GM11168 (cell line): ENCODE results near the gene G0S2.
"Not testable (repeated sequence)": the region's sequence is repeated elsewhere in the genome, so short reads cannot be mapped to it uniquely, and the experiment has no call there.

ENCODE experiments used
- in situ Hi-C: fragments of 300-500 bp; cut with MboI; formaldehyde crosslinking; loops from one replicate; pipeline ENCODE4 v1.12.0; 2022; ENCODE audit warnings: low sequenced_read_pairs; ENCODE audit not compliant: unreplicated experiment

Gene G0S2

DNA sequence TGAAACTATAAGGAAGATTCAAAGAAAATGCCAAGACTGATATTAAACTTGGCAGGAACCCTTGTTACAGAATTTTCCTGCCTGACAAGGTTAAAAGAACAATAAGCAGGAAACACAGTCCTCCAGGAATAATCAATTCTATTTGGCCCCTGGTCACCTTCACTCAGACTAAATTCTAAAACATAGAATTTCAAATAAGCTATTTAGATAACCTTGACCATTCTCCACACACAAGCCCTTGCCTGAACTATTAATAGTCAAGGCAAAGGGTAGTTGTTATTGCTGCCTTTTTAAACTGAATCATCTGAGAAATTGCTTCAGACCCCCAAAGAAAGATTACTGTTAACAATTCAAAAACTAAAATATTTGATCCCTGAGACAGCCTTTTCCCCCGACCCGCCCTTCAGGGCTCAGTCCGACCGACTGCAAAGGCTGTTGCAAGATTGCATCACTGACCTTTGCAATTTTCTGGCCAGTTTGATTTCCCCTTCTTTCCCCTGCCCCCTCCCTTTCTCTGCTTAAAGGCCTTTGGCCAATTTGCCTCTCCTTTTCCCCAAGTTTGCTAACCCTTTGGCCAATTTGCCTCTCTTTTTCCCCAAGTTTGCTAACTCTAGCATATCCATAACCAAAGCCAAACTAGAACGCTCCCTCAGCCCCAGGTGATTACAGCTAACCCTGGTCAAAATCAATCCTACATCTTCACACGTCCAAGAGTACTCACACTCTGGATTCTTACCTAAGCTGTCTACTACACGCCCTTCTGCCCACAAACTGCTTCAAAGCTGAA, 1.4 kb upstream of the G0S2 start:
- in situ Hi-C loops = no loop called here

DNA sequence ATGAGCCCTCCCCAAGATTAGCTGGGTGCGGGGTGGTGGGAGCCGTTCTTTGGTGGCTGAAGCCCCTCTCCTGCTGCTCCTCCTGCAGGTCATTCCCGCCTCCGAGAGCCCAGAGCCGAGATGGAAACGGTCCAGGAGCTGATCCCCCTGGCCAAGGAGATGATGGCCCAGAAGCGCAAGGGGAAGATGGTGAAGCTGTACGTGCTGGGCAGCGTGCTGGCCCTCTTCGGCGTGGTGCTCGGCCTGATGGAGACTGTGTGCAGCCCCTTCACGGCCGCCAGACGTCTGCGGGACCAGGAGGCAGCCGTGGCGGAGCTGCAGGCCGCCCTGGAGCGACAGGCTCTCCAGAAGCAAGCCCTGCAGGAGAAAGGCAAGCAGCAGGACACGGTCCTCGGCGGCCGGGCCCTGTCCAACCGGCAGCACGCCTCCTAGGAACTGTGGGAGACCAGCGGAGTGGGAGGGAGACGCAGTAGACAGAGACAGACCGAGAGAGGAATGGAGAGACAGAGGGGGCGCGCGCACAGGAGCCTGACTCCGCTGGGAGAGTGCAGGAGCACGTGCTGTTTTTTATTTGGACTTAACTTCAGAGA, 448 bp downstream of the G0S2 start:
- in situ Hi-C loops = no loop called here

DNA sequence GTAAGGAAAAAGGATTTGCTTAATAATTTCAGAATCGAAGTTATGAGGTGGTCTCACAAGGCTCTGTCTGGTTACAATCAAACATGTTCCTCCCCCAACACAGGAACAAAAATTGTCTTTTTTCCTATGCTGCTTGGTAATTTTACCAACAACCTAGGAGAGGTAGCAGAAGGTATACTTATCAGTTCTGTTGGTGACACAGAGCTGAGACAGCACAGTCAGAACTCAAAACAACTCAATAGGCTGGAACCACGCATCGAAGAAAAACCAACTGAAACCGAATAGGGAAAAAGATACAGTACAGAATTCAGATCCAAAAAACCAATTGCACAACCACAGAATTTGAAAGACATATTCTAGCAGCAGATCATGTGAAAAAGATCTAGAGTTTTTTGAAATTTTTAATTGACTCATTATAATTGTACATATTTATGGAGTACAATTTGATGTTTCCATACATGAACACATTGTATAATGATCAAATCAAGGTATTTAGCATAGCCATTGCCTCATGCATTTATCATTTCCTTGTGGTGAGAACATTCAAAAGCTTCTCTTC, 3.8 kb downstream of the G0S2 start:
- in situ Hi-C loops = no loop called here

DNA sequence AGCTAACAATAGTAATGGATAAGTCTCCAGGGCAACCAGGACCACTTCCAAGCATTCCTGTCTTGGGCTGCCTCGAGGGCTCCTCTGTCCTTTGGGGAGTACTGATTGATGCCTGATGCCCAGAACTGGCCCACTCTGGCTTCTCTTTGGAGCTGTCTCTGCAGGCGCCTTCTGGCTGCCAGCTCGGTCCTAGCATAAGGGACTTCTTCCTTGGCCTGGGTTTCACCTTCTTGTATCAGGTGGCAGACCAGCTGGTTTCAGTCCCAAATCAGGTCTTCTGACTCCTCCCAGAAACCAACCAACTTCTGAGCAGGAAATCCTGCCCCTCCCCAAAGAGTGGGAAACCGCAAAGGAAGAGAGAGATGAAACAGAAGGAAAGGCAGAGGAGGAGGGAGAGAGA, 10.6 kb downstream of the G0S2 start:
- in situ Hi-C loops = no loop called here

DNA sequence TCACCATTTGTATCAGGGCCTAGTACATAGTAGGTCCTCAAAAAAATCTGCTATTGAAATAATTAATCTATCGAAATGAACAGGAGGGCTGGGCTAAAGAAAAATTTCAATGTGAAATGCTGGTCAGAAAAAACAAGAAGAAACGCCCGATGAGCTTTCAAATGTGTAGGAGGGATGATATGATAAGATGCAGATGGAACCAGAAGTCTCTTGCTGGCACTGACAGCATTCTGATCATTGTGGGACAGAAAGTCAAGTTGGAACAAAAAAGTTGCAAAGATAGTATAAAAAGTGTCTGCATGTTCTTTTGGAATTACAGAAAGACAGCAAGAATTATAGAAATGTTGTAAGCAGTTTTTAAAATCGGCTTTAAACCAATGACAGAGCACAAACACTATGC, 11.1 kb downstream of the G0S2 start:
- in situ Hi-C loops = no loop called here

DNA sequence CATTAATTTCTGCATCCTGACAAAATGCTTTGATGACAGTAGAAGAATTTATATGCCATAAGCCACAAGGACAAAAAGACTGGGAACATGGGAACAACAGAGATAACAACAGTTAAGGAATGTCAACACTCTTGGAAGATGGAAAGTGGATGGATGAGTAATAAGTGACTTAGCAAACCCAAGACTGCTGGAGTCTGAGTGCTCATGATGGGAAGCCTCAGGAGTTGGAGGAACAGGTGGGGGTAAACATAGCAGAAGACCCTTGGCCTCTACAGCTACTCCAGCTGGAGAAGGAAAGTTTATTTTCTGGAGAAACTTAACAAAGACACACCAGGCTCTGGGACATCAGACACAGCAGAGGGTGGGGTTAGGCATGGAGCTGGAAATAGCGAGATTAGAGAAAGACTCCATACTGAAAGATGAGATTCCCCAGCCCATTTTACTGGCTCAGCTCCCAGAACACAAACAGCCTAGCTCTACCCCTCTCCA, 13.6 kb downstream of the G0S2 start:
- in situ Hi-C loops = no loop called here

DNA sequence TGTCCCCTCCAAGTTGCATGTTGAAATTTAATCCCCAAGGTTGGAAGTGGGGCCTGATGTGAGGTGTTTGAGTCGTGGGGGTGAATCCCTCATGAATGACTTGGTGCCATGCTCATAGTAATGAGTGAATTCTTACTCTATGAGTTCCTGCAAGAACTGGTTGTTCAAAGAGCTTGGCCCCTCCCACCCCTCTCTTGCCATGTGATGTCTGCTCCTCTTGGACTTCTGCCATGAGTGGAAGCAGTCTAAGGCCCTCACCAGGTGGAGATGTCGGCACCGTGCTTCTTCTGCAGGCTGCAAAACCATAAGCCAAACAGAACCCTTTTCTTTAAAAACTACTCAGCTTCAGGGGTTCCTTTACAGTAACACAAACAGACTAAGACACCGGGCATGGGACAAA, 14.3 kb downstream of the G0S2 start:
- in situ Hi-C loops = no loop called here

DNA sequence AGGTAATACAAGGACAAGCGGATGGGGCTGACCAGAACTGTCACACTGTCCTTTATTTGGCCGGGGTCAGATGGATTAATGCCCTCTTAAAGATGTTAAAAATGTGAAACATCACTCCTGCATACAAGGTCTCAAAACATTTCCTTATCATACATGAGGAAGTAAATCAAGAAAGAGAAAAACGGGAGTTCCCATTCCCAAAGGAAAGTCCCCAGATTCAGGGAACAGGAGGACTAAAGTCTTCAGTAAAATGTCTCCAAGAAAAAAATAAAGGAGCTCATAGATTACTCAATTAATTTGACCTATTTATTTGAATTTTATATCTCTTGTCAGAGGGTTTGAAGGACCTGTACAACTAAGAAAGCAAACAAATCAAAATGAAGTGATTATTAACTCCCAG, 16.0 kb downstream of the G0S2 start:
- in situ Hi-C loops = loop anchor here (10.0 kb wide), 2 partner anchors 116 to 254 kb away; no protein-coding TSS in a partner anchor

DNA sequence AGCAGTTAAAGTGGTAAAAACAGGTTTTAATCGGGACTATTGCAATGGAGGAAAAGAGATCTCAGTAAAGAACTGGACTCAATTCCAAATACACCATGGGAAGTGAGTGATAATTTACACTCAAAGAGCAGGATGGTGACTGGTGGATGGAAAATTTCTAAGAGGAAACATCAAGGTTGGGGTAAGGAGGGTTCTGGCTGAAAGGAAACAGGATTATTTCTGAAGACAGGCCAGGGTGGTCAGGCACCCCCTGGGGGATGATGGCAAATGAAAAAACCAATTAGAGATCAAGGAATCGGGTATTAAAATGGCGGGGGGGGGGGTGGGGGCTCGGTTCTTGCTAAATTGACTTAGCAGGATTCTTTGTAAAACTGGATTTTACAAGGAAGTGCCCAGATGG, 17.1 kb downstream of the G0S2 start:
- in situ Hi-C loops = loop anchor here (10.0 kb wide), 2 partner anchors 117 to 253 kb away; no protein-coding TSS in a partner anchor

DNA sequence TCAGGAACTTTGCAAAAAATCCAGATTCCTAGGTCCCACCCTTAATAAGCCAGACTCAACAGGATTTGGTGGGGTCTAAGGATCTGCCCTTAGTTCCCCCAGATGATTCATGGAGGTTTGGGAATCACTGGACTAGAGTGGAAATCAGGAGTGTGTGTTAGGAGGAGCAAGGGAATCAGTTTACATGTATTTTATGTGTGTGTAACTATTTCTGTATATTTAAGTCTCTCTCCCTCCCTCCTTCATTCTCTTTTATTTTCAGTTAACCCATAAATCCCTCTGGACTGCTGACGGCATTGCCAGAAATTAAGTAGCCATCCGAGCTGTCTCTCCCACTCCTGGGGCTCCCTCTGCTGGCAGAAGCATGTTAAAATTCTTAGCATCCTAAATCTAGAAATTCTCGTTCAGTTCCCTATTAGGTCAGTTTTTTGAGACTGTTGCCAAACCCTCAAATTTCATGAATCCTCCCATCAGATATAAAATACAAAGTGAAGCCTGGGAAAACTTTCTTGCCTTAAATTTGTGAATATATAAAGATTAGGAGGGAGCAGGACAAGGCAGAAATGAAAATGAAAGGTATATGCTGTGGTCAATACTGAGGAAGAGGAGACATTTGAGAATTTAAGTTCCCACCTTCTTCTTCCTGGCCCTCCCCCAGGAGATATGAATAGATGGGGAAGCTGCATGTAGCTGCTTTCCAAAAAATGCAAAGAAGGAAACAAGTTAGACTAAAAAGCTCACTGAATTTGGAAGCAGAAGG, 17.7 kb downstream of the G0S2 start:
- in situ Hi-C loops = loop anchor here (10.0 kb wide), 2 partner anchors 118 to 252 kb away; no protein-coding TSS in a partner anchor

DNA sequence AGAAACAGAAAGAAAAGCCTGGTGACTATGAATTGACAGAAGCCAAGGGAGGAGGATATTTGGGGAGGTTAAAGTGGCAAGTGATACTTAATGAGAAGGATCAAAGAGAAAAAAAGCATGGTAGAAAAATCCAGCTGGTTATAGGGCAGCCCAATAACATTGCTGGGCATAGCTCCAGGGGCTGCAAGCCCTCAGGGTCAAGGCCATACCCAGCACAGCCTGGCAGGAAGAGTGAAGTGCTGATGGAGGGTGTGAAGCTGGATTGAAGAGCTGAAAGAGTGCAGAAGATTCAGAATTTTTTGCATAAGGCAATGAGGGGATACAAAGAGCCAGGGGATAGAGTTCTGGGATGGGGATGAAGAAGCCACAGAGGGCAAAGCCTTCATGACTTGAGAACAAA, 21.5 kb downstream of the G0S2 start:
- in situ Hi-C loops = loop anchor here (5.0 to 10.0 kb wide), 3 partner anchors 104 to 248 kb away; no protein-coding TSS in a partner anchor

DNA sequence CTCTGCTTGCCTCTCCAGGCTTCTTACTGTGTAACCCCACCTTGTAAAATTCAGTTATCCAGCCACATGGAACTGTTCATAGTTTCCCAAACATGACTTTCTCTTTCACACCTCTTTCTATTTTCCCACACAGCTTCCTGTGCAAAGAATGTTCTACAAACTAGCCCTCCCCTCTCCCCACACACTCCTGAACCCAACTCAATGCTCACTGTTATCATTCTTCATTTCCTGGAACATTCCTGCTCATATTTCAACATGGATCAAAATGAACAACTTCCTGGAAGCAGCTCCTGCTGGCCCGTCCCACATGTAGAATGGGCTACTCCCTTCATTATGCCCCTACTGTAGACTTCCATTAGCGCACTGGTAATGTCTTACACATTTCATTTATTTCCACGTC, 21.9 kb downstream of the G0S2 start:
- in situ Hi-C loops = loop anchor here (5.0 to 10.0 kb wide), 3 partner anchors 105 to 248 kb away; no protein-coding TSS in a partner anchor

DNA sequence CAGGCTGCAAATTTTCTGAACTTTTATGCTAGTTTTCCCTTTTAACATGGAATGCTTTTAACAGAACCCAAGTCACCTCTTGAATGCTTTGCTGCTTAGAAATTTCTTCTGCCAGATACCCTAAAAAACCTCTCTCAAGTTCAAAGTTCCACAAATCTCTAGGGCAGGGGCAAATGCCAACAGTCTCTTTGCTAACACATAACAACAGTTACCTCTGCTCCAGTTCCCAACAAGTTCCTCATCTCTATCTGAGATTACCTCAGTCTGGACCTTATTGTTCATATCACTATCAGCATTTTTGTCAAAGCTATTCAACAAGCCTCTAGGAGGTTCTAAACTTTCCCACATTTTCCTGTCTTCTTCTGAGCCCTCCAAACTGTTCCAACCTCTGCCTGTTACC, 25.5 kb downstream of the G0S2 start:
- in situ Hi-C loops = not testable (repeated sequence)

DNA sequence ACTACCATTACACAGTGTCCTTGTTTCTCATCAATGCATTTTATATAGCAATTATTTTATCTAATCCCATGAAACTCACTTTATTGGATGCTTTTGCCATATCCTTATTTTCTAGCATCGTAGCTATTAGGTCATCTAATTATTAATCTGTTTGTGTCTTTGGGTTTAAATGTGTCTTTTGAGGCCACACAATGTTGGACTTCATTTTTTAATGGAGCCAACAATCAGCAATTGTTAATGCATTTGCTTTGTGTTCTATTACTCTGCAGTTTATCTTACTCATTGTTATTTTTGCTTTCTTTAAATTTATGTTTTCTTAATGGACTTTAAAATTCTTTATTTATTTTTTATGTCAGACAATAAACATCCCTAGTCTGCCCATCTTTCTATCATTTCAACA, 27.6 kb downstream of the G0S2 start:
- in situ Hi-C loops = no loop called here

DNA sequence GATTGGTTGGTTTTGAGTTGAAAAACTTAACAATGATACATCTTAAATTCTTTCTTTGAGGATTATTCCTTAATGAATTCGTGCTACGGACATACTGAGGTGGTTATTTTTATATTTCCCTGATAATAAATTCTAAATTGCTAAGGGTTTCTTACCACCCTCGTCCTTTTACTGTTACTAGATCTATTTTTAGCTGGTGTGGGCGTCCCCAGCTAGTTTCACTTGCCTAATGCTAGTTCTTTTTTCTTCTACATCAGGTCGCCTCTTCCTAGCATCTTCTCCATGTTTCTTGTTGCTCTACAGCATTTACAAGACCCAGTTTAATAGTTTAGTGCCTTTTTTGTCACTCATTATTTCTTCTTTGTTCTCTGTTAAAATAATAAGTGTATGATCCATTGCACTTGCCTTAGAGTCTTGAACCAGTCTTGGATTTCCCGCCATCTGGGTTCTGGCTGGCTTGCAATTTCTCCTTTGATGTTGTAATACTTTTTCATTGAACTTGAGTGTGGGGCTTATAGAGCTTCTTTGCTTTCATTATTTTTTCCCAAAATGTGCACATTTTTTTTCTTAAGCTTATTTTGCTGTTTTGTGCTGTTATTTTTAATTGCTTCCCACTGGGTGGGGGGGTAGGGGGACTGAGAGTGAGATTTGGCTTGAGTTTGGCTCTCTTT, 28.8 kb downstream of the G0S2 start:
- in situ Hi-C loops = no loop called here

DNA sequence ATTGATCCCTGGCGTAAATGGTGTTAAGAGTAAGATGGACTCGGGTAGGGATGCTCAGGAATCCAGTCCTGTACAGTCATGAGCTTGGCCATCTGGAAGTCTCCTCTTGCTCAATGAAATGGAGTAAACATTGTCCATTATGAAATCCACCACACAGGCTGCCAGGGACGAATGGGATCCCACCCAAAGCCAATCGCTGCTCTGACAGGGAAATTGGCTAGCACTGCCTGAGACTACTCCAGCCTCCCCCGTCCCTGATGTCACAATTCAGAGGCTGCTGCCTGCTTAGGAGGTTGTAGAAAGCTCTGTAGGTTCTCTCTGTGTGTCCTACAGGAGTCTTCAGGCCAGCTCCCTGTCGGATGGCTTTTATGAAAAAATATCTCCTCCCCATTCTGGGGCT, 29.4 kb downstream of the G0S2 start, which contains the start of gene HSD11B1:
TSS of gene HSD11B1 (plus strand) at position 263 of the 400 bp plus-strand sequence. CDS start at position 360, 97 bp downstream.
- in situ Hi-C loops = no loop called here

DNA sequence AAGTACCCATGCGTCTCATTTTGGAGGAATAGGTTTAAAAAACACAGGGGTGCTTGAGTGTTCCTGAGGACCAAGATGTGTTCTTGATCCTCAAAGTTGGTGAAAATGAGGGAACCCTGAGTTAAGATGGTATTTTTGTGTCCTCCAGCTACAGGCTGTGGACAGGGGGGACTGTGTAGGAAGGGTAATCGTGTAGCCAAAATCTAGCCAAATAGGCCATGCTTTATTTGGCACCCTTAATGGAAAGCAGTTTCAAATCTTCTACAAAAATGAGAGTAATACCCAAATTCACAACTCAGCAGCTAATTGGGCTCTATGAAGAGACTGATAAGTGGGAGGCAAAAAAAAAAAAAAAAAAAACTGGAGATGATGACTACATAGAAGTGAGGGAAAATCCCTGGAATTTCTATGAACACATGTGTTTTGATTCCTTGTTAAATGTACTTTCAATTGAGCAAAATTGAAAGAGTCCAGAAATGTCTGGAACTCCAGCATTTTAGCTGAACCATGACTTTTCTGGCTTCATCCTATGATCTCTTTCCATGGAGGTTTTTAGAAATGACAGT, 29.9 kb downstream of the G0S2 start:
- in situ Hi-C loops = no loop called here

DNA sequence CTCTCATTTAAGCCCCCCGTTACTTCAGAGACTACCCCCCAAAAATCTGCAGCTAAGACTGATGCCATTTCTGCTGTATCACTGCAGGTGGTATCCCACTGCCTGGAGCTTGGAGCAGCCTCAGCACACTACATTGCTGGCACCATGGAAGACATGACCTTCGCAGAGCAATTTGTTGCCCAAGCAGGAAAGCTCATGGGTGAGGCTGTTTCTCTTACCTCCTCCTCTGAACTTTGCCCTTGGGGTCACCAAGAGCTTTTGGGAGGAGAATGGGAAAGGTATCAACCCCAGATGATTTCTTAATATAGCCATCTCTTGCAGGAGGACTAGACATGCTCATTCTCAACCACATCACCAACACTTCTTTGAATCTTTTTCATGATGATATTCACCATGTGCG, 31.4 kb downstream of the G0S2 start:
- in situ Hi-C loops = no loop called here

DNA sequence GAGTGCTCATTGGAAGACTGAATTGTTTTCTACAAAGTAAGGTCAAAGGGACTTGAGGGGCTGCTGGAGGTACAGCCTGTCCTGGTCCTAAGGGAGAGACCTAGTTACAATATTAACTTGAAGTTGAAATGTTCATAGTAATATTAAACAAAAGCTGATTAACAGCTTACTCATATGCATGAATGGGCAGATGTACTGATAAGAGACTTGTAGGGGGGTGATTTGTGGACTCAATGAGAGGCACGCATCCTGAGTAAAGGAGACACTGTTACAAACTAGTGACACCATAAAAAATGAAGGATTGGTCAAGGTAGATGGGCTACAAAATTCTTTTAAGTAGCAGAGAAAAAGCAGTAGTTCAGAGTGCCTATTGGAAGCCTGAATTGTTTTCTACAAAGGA, 32.1 kb downstream of the G0S2 start:
- in situ Hi-C loops = no loop called here

DNA sequence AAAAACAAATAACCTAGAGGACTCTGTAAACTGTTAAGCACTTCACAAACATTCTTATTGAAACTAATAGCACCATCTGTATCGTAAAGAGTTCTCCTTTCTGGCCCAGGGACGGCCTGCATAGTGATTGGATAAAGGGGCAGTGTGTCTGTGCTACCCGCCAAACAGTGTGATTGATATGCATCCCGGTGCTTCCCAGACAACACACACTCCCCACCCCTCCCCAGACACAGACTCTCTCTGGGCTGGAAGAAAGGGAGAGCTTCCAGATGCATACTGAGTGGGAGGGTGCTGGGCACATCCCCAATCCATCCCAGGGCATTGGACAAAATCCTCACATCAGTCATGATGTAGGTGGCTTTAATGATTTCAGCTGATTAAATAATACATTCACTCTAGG, 33.1 kb downstream of the G0S2 start:
- in situ Hi-C loops = no loop called here
